Posterior vena cava (tissue), 2 donors: Measurements from ENCODE around the gene RUNX1. TPM values are rescaled to one million over a fixed set of nuclear protein-coding genes. Genes with fewer than 3 reads are reported as not detected.
"Not testable (repeated sequence)": the region's sequence is repeated elsewhere in the genome, so short reads cannot be mapped to it uniquely, and the experiment has no call there.

Experiments used
- DNase-seq: peaks from one replicate; pipeline ENCODE4 v3.0.0-alpha.2; 2020; ENCODE audit warnings: low spot score
- intact Hi-C, 2 donors: fragments of 100-400 bp; cut with DNase I; formaldehyde crosslinking; loops; one replicate each; pipeline versions ENCODE4 v1.14.1 to v1.14.2; 2022 to 2023
- total RNA-seq, 2 donors: library from RNA; stranded (reverse); fragmentation: NEBNext Ultra II Directional; extraction: Animal tissue kit (Norgen Biotek cat#: 25700); gene quantifications; one replicate each; pipeline ENCODE4 v1.2.1, GENCODE V29; 2021
- donor health status: DM: yes; HTN: yes; CAD: no.
- donor health status: DM: yes; HTN: yes; CAD: no.

Gene RUNX1
- total RNA-seq, 2 donors from 2014 or later: 39.6 to 59.3 TPM

GRCh38 chr21:35002879-35003722 lies 46.0 kb downstream of the RUNX1 start:
- intact Hi-C loops: no loop called here
- no peak for DNase-seq

DNA sequence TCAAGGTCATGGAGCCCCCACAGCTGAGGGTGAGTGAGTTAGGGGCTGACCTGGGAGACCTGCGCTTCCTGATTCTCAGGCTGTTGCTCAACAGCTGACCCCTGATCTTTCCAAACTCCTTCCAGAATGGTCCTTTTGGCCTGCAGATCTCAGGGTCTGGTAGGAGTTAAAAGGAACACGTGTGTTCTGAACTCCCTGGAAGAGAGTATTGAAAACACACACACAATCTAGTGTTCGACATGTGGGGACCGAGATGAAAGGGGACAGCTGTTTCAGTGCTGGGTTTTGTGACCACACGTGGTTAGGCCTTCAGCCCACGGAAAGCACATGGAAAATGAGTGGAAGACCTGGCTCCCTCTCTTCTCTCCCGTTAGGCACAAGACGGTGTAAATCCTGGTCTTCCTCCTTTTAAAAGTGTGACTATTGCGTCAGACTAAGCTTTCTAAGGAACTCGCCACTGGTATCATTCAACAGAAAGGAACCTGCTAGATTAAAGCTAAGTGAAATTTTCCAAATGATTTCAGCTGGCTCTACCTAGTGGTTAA lies 49.6 kb downstream of the RUNX1 start:
- DNase-seq: no peak
- intact Hi-C loops: no loop called here

- intact Hi-C loops: no loop called here
- DNase-seq: no peak
Observed at GRCh38 chr21:34998176-34998575, 50.9 kb downstream of the RUNX1 start.

GRCh38 chr21:34997294-34997693 lies 51.8 kb downstream of the RUNX1 start:
- intact Hi-C loops: no loop called here
- DNase-seq: no peak

DNA sequence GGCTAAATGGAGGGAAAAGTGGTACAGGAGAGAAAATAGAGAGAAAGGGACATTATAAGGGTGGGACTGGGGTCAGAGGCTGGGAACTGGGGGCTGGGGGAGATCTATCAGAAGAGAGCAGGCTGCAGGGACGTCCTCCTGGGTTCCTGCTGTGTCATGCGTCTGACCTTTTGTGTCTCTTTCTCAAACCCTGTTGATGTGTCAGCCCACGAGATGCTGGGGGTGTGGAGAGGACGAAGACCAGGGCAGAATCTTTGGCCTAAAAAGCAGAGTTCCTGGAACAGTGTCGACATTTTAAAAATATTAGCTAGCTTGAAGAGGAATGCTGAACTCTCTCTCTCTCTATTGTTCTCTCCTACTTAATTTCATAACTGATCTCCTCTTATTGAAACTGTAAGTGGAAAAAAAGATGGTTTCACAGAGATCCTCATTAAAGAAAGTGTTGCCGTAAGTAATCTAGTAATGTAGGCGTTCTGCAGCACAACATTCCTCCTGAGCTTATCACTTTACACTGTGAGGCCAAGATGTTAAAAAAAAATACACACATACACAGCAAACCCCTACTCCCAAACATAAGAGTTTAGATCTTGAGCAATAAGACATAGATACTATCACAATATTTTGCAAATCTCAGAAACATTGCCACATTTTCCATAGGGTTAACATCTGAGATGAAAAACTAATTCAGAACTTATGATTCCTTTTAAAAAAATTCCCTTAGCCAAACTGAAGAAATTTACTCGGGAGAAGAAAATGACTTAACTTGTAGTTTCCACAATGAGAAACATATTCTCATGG lies 52.6 kb downstream of the RUNX1 start:
- intact Hi-C loops: no loop called here
- DNase-seq: peak; percentile 84

DNA sequence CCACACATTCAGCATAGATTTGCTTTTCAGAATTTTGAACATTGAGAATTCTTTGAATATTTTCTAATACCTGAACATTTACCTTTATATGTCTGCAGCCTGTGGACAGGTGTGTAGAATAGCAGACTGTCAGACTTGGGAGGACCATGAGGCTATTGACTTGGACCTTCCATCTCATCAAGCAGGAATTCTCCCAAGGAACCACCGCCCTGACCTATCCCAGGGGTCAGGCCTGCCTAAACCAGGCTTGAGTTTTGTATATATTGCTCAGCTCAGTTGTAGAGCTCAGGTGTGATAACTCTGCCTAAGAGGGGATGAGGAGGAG lies 53.2 kb downstream of the RUNX1 start:
- no peak for DNase-seq
- intact Hi-C loops: no loop called here

DNA sequence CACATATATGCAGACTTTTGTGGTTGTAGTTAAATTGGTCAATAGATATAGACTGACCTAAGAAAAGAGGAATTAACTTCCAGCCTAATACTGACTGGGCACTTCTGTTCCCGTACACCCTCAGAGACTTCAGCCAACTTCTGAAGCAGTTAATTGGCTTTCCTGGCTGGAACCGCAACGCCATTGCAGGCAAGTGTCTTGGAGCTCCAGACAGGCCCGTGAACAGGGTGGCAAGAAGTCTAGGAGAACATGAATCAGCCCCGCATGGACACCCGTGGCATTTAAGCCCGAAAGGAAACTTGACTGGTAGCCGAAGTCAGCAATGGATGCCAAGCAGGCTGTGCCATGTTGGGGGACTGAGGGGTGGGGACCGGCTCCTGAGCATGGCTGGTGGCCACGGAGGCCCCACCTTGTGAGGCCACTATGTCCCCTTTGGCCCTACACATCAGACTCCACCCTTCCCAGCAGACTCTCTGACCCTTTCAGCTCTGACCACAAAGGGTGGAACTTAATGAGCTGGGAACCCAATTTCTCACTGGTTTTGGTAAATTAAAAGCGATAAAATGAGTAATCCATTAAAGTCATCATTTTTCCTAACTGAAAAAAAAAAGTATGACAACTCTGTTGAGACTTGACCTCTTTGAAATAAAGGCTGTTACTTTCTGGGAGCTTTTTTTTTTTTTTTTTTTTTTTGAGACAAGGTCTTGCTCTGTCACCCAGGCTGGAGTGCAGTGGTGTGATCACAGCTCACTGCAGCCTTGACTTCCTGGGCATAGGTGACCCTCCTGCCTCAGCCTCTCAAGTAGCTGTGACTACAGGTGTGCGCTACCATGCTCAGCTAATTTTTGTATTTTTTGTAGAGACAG lies 54.1 kb downstream of the RUNX1 start:
- DNase-seq: peak; percentile 86

DNA sequence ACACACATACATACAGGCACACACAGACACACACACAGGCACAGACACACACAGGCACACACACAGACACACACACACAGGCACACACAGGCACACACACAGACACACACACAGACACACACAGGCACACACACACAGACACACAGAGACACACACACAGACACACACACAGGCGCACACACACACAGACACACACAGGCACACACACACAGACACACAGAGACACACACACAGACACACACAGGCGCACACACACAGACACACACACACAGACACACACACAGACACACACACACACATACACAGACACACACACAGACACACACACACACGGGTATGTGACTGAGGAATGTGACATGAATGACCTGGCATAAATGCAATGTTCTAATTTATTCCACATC lies 55.6 kb downstream of the RUNX1 start:
- DNase-seq, intact Hi-C loops: not testable (repeated sequence)

More for the DNA sequence above, 54.1 kb downstream of the RUNX1 start:
- intact Hi-C loops: no loop called here

DNA sequence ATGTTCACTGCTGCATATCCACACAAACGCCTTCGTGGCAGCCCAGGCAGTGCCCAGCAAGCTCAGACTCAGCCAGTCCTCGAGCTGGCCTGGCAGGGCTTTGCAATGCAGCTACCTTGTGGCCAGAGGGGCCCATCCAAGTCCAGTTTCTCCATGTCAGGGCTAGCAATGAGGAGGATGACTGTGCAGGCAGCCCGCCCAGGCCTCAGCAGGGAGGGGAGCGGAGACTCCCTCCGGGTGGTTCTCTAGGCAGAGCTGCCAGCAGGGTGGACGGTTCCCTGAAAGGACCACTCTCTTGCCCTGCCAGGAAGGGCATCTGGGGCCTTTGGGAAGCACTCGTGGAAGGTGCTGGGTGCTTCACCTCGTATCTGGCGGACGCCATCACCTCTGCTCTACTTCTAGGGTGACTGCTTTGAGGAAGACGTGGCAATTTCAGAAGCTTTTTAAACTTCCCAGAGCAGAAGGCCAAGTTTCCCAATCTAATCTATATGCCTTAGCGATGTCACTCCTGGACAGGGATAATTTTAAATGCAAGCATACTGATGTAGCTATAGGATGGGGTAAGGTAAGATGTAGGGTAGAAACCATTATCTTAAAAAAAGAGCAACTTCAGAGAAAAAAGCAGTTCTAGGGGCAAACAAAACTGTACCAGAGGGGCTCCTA lies 56.2 kb downstream of the RUNX1 start:
- intact Hi-C loops: no loop called here
- DNase-seq: peak; percentile 84

DNA sequence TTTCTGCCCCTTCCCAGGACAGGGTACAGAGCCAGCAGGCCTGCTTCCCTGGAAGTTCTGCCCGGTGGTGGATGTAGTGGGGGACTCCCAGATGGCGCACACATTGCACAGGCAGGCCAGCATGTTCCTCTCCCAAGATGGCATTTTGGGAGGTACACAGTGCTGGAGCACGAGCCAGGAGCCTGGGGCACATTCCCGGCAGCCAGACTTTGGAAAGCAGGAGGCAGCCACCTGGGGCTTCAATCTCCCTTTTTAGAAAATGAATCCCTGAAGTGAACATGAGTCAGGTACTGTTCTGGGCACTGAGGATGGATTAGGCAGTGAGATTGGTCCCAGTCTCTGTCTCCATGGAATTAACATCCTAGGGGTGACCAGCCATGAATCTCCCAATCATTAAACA lies 56.9 kb downstream of the RUNX1 start:
- intact Hi-C loops: no loop called here
- no peak for DNase-seq

- intact Hi-C loops: no loop called here
- no peak for DNase-seq
Observed at GRCh38 chr21:34991366-34991957, 57.6 kb downstream of the RUNX1 start.

DNA sequence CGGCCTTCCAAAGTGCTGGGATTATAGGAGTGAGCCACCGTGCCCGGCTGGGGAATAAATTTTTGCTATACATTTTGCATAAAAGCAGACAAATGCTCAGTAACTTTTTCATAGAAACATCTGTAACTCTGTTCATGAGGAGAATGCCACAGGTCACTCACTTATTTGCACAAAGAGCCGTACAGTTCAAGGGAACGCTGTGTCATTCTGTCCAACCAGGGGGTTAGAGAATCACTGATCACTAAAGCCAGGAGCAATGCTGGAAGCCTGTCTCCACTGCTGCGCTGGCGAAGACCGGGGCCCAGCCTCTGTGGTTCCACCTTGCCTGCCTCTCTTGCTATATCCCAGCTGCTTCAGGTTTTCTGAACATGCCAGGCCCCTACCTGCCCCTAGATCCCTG lies 58.3 kb downstream of the RUNX1 start:
- intact Hi-C loops: no loop called here

GRCh38 chr21:34989337-34990151 lies 59.6 kb downstream of the RUNX1 start:
- no peak for DNase-seq
- intact Hi-C loops: no loop called here

More for the DNA sequence above, 58.3 kb downstream of the RUNX1 start:
- no peak for DNase-seq

DNA sequence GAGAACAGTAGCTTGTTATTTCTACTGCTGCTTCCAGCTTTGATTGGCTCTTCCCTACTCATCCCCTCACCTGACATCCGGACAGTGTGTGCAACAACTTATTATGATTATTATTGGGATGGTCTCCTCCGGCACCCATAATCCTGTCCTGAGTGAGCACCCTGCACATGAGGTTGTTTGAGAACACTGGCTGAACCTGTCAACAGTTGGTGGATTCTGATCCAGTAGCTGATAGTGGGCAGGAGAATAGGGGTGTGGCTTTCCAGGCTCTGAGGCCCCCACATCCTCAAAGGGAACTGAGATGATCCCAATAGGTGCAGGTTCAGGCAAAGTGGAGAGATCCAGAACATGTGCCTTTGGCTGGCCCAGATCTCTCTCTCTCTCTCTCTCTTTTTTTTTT lies 60.5 kb downstream of the RUNX1 start:
- no peak for DNase-seq
- intact Hi-C loops: no loop called here

- intact Hi-C loops: no loop called here
Observed at GRCh38 chr21:34988139-34988538, 61.0 kb downstream of the RUNX1 start.

DNA sequence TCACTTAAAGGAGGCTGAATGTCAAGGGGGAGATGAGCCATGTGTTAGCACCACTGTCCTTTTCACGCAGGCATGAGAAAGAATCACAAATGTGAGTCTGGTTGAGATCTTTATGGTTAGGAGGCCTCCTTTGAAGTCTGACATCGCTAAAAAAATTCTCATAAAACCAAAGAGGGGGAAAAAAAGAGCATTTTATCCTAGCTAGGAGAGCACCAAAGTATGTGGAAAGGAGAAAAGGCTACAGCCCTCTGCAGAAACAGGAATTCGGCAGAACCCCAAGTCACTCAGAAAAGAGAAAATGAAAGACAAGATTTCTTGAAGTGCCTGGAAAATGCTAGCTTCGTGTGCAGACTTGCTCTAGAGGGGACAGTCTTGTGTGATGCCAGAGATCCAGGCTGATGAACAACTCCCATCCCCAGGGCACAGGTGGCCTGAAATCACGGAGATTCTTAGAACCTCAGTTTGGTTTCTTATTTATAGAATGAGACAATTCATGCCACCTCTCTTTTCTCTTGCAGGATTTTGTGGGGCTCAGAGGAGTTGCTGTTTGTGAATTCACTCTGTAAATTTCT lies 61.5 kb downstream of the RUNX1 start:
- DNase-seq: no peak
- intact Hi-C loops: no loop called here

More at GRCh38 chr21:34988139-34988538, 61.0 kb downstream of the RUNX1 start:
- DNase-seq: no peak
